ENCODE data around the gene RAB33A. TPM values are rescaled to one million over a fixed set of nuclear protein-coding genes. Genes with fewer than 3 reads are reported as not detected.

The RAB33A gene
- polyA plus RNA-seq, 1 donor (not counting 4 experiments of a cell fraction or from before 2014, with no cell fraction given): not detected

DNA sequence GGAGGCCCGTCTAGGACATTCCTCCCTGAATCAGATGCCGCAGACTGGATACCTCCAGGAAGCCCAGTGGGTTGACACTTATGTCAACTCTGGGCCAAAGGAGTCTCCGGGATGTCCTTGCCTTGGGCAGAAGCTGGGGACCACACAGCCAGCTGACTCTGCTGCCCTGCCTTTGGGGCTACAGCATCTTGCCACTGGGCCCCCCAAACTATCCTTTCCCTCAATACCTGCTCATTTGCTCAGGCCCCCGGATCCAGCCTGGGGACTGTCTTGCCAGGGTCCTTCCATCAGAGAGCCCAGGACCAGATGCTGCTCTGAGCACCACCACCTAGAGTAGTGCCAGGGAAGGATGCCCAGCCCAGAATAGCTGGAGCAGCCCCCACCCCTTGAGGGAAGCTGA lies 19.0 kb downstream of the RAB33A start:
- no peaks in the 10 kb centered on the region for H3K36me3 ChIP-seq (ENCODE audit: control insufficient read depth in 2 of 2, extremely low read depth in 1 of 2, insufficient read depth in 2 of 2, low read length in 2 of 2)
- DNase-seq (ENCODE audit: low read depth, low spot score): no peak
- dilution Hi-C loops (cut with MboI; ENCODE audit: extremely low pct_ligation_motif_present, low sequenced_read_pairs): no loop called here
- H3K9me3 ChIP-seq (ENCODE audit: control insufficient read depth, low read depth, low read length): no peaks in the 10 kb centered on the region
- no peaks in the 10 kb centered on the region for H3K79me2 ChIP-seq (ENCODE audit: control insufficient read depth, insufficient read depth, low read length)
- H3K4me2 ChIP-seq (ENCODE audit: control insufficient read depth, extremely low read depth, insufficient read depth, low read depth, low read length): no peak overlapping the region
- no peaks in the 10 kb centered on the region for H3K4me1 ChIP-seq (ENCODE audit: control insufficient read depth, extremely low read depth, insufficient read depth, low read length)
- no peaks in the 10 kb centered on the region for H4K20me1 ChIP-seq (ENCODE audit: control insufficient read depth, extremely low read depth, insufficient read depth, low read length)
- no peak overlapping the region for H3K9ac ChIP-seq (ENCODE audit: control insufficient read depth, extremely low read depth, insufficient read depth, low read length)
- H3K4me3 ChIP-seq (ENCODE audit: control insufficient read depth in 2 of 3, extremely low read depth in 1 of 3, insufficient read depth in 2 of 3, low read depth in 1 of 3, low read length in 3 of 3): no peak overlapping the region
- H3K9me1 ChIP-seq (ENCODE audit: control insufficient read depth, extremely low read depth, insufficient read depth, low read length): no peaks in the 10 kb centered on the region
- H3K27ac ChIP-seq (ENCODE audit: control insufficient read depth, insufficient read depth, low read length): no peak overlapping the region
- FAIRE-seq: no peak
- no peak overlapping the region for H2AFZ ChIP-seq (ENCODE audit: control insufficient read depth, low read length)
- no peaks in the 10 kb centered on the region for H3K27me3 ChIP-seq (ENCODE audit: control insufficient read depth, extremely low read depth, insufficient read depth, low read length)
- TF ChIP-seq EZH2 (IDR thresholded peaks at IDR 0.05; ENCODE audit: low read length): no peak
- TF ChIP-seq, protein P1, sequence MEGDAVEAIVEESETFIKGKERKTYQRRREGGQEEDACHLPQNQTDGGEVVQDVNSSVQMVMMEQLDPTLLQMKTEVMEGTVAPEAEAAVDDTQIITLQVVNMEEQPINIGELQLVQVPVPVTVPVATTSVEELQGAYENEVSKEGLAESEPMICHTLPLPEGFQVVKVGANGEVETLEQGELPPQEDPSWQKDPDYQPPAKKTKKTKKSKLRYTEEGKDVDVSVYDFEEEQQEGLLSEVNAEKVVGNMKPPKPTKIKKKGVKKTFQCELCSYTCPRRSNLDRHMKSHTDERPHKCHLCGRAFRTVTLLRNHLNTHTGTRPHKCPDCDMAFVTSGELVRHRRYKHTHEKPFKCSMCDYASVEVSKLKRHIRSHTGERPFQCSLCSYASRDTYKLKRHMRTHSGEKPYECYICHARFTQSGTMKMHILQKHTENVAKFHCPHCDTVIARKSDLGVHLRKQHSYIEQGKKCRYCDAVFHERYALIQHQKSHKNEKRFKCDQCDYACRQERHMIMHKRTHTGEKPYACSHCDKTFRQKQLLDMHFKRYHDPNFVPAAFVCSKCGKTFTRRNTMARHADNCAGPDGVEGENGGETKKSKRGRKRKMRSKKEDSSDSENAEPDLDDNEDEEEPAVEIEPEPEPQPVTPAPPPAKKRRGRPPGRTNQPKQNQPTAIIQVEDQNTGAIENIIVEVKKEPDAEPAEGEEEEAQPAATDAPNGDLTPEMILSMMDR (optimal IDR thresholded peaks at IDR 0.05 in 1 of 3, IDR thresholded peaks at IDR 0.05 in 1 of 3, conservative IDR thresholded peaks at IDR 0.05 in 1 of 3; ENCODE audit: extremely low read depth in 1 of 3, insufficient read depth in 2 of 3, low read length in 3 of 3): no peak

DNA sequence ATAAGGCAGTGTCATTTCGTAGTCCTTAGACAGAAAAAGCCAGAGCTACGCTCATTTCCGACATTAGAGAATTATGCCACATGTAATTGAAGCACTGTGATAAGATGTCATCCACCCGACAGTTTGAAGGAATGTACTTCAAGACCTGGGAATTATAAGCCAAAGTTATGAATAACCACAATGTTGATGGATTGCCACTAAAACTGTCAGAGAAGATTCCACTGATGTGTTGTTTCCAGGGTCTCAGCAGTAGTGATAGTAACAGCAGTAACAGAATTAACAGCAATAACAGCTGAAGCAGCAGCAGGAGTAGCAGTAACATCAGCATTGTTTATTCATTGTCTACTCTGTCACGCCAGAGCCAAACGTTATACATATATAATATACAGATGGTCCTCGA lies 24.7 kb downstream of the RAB33A start:
- Histone ChIP-seq H3K27ac (ENCODE audit: control insufficient read depth, insufficient read depth, low read length) (no peak overlapping the region), H3K4me3 (ENCODE audit: control insufficient read depth in 2 of 3, extremely low read depth in 1 of 3, insufficient read depth in 2 of 3, low read depth in 1 of 3, low read length in 3 of 3) (no peak overlapping the region), H3K4me2 (ENCODE audit: control insufficient read depth, extremely low read depth, insufficient read depth, low read depth, low read length) (no peak overlapping the region), H3K9ac (ENCODE audit: control insufficient read depth, extremely low read depth, insufficient read depth, low read length) (no peak overlapping the region), H2AFZ (ENCODE audit: control insufficient read depth, low read length) (no peak overlapping the region), H3K9me1 (ENCODE audit: control insufficient read depth, extremely low read depth, insufficient read depth, low read length) (no peaks in the 10 kb centered on the region), H3K79me2 (ENCODE audit: control insufficient read depth, insufficient read depth, low read length) (no peaks in the 10 kb centered on the region), H3K4me1 (ENCODE audit: control insufficient read depth, extremely low read depth, insufficient read depth, low read length) (no peaks in the 10 kb centered on the region), H4K20me1 (ENCODE audit: control insufficient read depth, extremely low read depth, insufficient read depth, low read length) (no peaks in the 10 kb centered on the region), H3K27me3 (ENCODE audit: control insufficient read depth, extremely low read depth, insufficient read depth, low read length) (no peaks in the 10 kb centered on the region), H3K36me3 (ENCODE audit: control insufficient read depth in 2 of 2, extremely low read depth in 1 of 2, insufficient read depth in 2 of 2, low read length in 2 of 2) (no peaks in the 10 kb centered on the region), H3K9me3 (ENCODE audit: control insufficient read depth, low read depth, low read length) (no peaks in the 10 kb centered on the region)
- DNase-seq (ENCODE audit: low read depth, low spot score) (no peak), FAIRE-seq (no peak)
- TF ChIP-seq EZH2 (IDR thresholded peaks at IDR 0.05; ENCODE audit: low read length): no peak
- TF ChIP-seq, protein P1 (optimal IDR thresholded peaks at IDR 0.05 in 1 of 3, IDR thresholded peaks at IDR 0.05 in 1 of 3, conservative IDR thresholded peaks at IDR 0.05 in 1 of 3; ENCODE audit: extremely low read depth in 1 of 3, insufficient read depth in 2 of 3, low read length in 3 of 3): no peak
- dilution Hi-C loops (cut with MboI; ENCODE audit: extremely low pct_ligation_motif_present, low sequenced_read_pairs): no loop called here
